ENCODE measurements around the gene MTUS2. TPM values are rescaled to one million over a fixed set of nuclear protein-coding genes. Genes with fewer than 3 reads are reported as not detected.

The MTUS2 gene
- total and polyA plus RNA-seq, 8 donors: 0.12 to 28.1 (median 3.5) TPM; not detected in 1

DNA sequence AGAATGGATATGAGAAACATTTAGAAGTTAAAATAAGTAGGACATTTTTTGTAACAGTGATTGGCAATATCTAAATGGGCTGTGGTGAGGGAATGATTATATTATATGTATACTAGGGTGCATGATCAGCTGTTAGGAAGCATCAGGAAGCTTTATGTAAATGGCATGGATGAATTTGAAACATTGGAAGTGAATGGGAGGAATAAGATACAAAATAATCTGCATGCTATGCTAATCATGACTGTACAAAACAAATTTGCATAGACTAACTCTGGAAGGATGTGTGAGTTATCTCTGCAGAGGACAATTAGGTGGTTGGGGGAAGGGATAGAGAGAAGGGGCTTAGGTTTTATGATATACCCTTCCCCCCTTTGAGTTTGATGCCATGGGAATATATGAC lies 156.5 kb downstream of the MTUS2 start:
- H3K4me1 ChIP-seq: no peaks in the 10 kb centered on the region
- no peak overlapping the region for H3K4me3 ChIP-seq
- intact Hi-C loops (cut with DNase I; ENCODE audit: low total_unique reads): no loop called here
- no peak for TF ChIP-seq POLR2AphosphoS5 (IDR thresholded peaks at IDR 0.05)
- no peak for TF ChIP-seq POLR2A (IDR thresholded peaks at IDR 0.05)
- TF ChIP-seq EP300 (IDR thresholded peaks at IDR 0.05): no peak
- TF ChIP-seq, protein P1, sequence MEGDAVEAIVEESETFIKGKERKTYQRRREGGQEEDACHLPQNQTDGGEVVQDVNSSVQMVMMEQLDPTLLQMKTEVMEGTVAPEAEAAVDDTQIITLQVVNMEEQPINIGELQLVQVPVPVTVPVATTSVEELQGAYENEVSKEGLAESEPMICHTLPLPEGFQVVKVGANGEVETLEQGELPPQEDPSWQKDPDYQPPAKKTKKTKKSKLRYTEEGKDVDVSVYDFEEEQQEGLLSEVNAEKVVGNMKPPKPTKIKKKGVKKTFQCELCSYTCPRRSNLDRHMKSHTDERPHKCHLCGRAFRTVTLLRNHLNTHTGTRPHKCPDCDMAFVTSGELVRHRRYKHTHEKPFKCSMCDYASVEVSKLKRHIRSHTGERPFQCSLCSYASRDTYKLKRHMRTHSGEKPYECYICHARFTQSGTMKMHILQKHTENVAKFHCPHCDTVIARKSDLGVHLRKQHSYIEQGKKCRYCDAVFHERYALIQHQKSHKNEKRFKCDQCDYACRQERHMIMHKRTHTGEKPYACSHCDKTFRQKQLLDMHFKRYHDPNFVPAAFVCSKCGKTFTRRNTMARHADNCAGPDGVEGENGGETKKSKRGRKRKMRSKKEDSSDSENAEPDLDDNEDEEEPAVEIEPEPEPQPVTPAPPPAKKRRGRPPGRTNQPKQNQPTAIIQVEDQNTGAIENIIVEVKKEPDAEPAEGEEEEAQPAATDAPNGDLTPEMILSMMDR (IDR thresholded peaks at IDR 0.05): no peak
- H3K27ac ChIP-seq: no peak overlapping the region
- no peaks in the 10 kb centered on the region for H3K9me3 ChIP-seq
- H3K36me3 ChIP-seq: no peaks in the 10 kb centered on the region
- DNase-seq: no peak
- peaks cover 0 to 5% (median 0%) of the 10 kb centered on the region in 3 donors for H3K27me3 ChIP-seq

DNA sequence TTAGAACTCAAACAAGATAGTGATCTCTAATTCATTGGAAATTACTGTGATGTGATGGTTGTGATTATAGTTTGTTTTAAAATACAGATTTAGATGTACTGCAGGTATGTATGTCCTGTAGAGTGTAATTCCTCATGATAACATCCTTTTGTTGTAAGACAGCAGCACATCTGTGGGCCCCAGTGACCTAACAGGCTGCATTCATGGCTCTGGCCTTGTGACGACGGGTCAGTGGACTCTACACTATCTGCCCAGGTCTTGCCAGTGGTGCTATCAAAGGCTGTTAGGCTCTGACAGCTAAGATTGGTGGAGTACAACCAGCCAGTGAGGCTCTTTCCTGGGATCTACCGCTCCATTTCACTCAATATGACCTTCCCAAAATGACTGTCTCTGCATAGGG lies 158.4 kb downstream of the MTUS2 start:
- no peak overlapping the region for H3K4me3 ChIP-seq
- no peak for DNase-seq
- no peaks in the 10 kb centered on the region for H3K4me1 ChIP-seq
- no peaks in the 10 kb centered on the region for H3K27me3 ChIP-seq
- H3K9me3 ChIP-seq: no peaks in the 10 kb centered on the region
- H3K27ac ChIP-seq: no peak overlapping the region
- intact Hi-C loops (cut with DNase I; ENCODE audit: low total_unique reads): no loop called here
- no peak for TF ChIP-seq EP300 (IDR thresholded peaks at IDR 0.05)
- no peaks in the 10 kb centered on the region for H3K36me3 ChIP-seq
- WGBS, 5 donors: 73 to 87% (median 80%) methylated on average over 3 of the region's 3 CpGs

DNA sequence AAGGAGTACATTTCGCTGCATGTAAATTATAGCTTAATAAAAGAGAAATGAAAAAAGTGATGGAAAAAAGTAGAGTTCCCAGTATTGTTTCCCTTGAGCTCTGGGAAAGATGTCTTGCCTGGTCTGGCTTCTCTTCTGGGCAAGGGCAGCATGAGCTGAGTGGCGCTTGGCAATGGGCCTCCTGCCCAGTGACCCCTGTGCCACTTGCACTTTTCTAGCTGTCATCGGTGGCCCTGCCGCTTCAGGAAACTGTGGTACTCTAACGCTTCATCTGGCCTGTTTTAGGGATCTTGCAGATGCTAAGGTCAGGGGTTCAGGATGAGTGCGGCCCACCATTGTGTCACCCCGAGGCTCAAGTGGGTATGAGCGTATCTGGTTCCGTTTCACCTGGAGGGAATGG lies 161.4 kb downstream of the MTUS2 start:
- no peak for TF ChIP-seq POLR2A (IDR thresholded peaks at IDR 0.05)
- TF ChIP-seq POLR2AphosphoS5 (IDR thresholded peaks at IDR 0.05): no peak
- TF ChIP-seq, protein P1 (IDR thresholded peaks at IDR 0.05): no peak
- no peak for TF ChIP-seq EP300 (IDR thresholded peaks at IDR 0.05)
- no peak overlapping the region for H3K27ac ChIP-seq
- 90 to 95% (median 93%) methylated on average over 8 to 9 of the region's 9 CpGs for WGBS, 5 donors
- H3K4me1 ChIP-seq: peaks cover 0 to 5% (median 0%) of the 10 kb centered on the region in 4 donors
- H3K4me3 ChIP-seq: no peak overlapping the region
- H3K27me3 ChIP-seq: no peaks in the 10 kb centered on the region
- H3K9me3 ChIP-seq: no peaks in the 10 kb centered on the region
- no peaks in the 10 kb centered on the region for H3K36me3 ChIP-seq
- no peak for DNase-seq
- intact Hi-C loops (cut with DNase I; ENCODE audit: low total_unique reads): no loop called here

DNA sequence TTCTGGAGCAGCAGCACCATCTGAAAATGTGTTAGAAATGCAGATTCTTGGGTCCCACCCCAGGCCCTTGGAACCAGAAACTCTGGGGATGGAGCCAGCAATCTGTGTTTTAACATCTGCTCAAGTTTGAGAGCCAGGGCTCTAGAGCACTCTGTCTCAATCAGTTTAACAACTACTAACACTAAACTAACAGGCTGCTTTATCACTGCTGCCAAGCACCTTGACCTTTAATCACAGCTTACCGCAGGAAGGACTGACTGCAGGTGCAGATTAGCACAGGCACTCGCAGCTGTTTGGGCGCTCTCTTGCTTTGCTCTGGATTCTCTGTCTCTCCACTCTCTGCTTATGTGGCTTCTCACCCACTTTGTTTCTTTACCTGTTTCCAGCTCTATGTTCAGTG lies 163.5 kb downstream of the MTUS2 start:
- intact Hi-C loops (cut with DNase I; ENCODE audit: low total_unique reads): no loop called here
- WGBS, 5 donors: 10 to 43% (median 26%) methylated on average over 3 of the region's 3 CpGs
- Histone ChIP-seq H3K4me3 (no peak overlapping the region), H3K9me3 (no peaks in the 10 kb centered on the region), H3K27ac (no peak overlapping the region), H3K4me1 (peaks cover 0 to 5% (median 0%) of the 10 kb centered on the region in 4 donors), H3K27me3 (no peaks in the 10 kb centered on the region), H3K36me3 (no peaks in the 10 kb centered on the region)
- peak; percentile 27 to 46 for DNase-seq
- TF ChIP-seq, protein P1 (IDR thresholded peaks at IDR 0.05): no peak
- TF ChIP-seq POLR2AphosphoS5 (IDR thresholded peaks at IDR 0.05) (no peak), POLR2A (IDR thresholded peaks at IDR 0.05) (no peak), EP300 (IDR thresholded peaks at IDR 0.05) (no peak)

DNA sequence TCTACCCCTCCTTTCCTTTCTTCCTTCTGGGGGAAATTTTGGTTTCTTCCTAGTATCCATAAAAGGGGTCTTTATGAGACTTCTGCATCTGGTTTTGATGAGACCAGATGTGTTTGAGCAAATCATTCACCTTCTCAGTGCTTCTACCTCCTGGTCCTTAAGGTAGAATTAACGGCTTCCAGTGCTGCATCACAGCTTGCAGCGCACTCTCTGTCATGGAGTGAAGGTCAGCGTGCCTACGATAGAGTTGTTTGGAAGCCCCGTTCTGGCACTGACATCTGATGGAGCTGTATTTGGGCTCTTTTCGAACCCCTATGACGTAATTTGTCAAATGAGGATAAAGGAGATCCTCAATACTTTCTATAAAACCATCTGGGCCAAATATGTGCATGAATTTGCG lies 164.2 kb downstream of the MTUS2 start:
- no peaks in the 10 kb centered on the region for H3K9me3 ChIP-seq
- no peaks in the 10 kb centered on the region for H3K27me3 ChIP-seq
- TF ChIP-seq POLR2A (IDR thresholded peaks at IDR 0.05): no peak
- TF ChIP-seq EP300 (IDR thresholded peaks at IDR 0.05): no peak
- no peak for TF ChIP-seq POLR2AphosphoS5 (IDR thresholded peaks at IDR 0.05)
- TF ChIP-seq, protein P1 (IDR thresholded peaks at IDR 0.05): no peak
- H3K27ac ChIP-seq: no peak overlapping the region
- no peak overlapping the region for H3K4me3 ChIP-seq
- intact Hi-C loops (cut with DNase I; ENCODE audit: low total_unique reads): no loop called here
- no peak for DNase-seq
- 60 to 73% (median 68%) methylated on average over 8 of the region's 8 CpGs for WGBS, 5 donors
- peaks cover 0 to 5% (median 0%) of the 10 kb centered on the region in 4 donors for H3K4me1 ChIP-seq
- no peaks in the 10 kb centered on the region for H3K36me3 ChIP-seq

Measured in stomach (tissue), 9 donors.